Progenitor cell of endocrine pancreas (in vitro differentiated cells): ENCODE results near the gene DHRS12. TPM values are rescaled to one million over a fixed set of nuclear protein-coding genes. Genes with fewer than 3 reads are reported as not detected.

ENCODE experiments used
- DNase-seq: peaks from one replicate; pipeline ENCODE4 v3.0.0; 2021; ENCODE audit warnings: low spot score; ENCODE audit not compliant: unreplicated experiment
- H3K27ac Mint-ChIP-seq: 2 replicates; pipeline ENCODE4 v1.8.0; 2021; ENCODE audit warnings: mild to moderate bottlenecking, moderate library complexity, mixed read lengths
- H3K27me3 Mint-ChIP-seq: 2 replicates; pipeline ENCODE4 v1.8.0; 2021; ENCODE audit warnings: mixed read lengths
- H3K36me3 Mint-ChIP-seq: 2 replicates; pipeline ENCODE4 v1.8.0; 2022; ENCODE audit warnings: mixed read lengths; ENCODE audit not compliant: insufficient read depth
- H3K4me1 Mint-ChIP-seq: 2 replicates; pipeline ENCODE4 v1.8.0; 2021; ENCODE audit warnings: low read depth, mixed read lengths
- H3K4me3 Mint-ChIP-seq: 2 replicates; pipeline ENCODE4 v1.8.0; 2021; ENCODE audit warnings: low read depth, mild to moderate bottlenecking, moderate library complexity, mixed read lengths
- H3K9me3 Mint-ChIP-seq: 2 replicates; pipeline ENCODE4 v1.8.0; 2021; ENCODE audit warnings: low read depth, mixed read lengths
- total RNA-seq: library from RNA; stranded (reverse); gene quantifications from 2 replicates; pipeline ENCODE4 v1.2.1, GENCODE V29; 2021
- TF ChIP-seq, protein P1 (sequence below): fragments of 200-600 bp; sonication (generic); IDR thresholded peaks from one replicate; pipeline ENCODE4 v1.5.0; 2021; ENCODE audit warnings: antibody characterized with exemption, mild to moderate bottlenecking; ENCODE audit not compliant: unreplicated experiment

DHRS12 gene
- total RNA-seq, 1 donor from 2014 or later = 19.6 TPM

DNA sequence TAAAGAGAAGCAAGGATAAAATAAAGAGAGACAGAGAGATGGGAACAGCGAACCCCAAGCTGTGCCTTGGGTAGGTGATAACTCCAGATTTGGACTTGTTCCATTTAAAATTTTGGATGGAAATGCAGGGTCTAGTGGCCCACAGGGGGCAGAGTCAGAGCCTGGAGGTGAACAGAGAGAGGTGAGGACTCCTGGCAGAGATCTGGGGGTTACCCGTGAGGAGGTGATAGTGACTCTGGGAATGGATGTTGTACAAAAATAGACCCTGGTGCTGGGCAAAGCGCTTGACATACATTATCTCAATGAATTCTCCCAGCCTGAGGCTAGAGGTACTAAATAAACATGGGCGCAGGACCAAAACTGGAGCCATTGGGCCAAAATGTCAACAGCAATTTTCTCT, 14.3 kb upstream of the DHRS12 start:
- Mint-ChIP-seq H3K4me1 (peaks cover 4% of the 10 kb centered on the region), H3K4me3 (no peak overlapping the region), H3K9me3 (no peaks in the 10 kb centered on the region), H3K27me3 (peaks cover 15% of the 10 kb centered on the region), H3K27ac (no peak overlapping the region), H3K36me3 (no peaks in the 10 kb centered on the region)
- TF ChIP-seq, protein P1, sequence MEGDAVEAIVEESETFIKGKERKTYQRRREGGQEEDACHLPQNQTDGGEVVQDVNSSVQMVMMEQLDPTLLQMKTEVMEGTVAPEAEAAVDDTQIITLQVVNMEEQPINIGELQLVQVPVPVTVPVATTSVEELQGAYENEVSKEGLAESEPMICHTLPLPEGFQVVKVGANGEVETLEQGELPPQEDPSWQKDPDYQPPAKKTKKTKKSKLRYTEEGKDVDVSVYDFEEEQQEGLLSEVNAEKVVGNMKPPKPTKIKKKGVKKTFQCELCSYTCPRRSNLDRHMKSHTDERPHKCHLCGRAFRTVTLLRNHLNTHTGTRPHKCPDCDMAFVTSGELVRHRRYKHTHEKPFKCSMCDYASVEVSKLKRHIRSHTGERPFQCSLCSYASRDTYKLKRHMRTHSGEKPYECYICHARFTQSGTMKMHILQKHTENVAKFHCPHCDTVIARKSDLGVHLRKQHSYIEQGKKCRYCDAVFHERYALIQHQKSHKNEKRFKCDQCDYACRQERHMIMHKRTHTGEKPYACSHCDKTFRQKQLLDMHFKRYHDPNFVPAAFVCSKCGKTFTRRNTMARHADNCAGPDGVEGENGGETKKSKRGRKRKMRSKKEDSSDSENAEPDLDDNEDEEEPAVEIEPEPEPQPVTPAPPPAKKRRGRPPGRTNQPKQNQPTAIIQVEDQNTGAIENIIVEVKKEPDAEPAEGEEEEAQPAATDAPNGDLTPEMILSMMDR = no peak
- no peak for DNase-seq

DNA sequence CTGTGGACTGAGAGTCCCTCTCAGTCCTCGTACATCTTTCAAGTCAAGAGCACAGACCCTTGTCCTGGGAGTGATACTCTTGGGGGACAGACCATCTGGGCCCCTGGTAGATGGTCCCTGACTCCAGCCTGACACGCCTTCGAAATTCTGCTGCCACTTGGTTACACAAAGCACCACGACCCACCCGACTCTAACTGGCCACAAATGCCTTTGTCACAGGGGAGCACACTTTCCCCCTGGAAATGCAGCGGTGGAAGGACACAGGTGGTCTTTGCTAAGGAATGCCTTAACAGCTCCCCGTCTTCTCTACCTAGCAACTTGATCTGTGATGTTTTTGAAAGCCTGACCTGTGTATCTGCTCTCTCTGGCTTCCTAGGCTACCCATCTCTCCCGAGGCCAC, 13.8 kb upstream of the DHRS12 start:
- no peak overlapping the region for H3K27ac Mint-ChIP-seq
- H3K36me3 Mint-ChIP-seq = no peaks in the 10 kb centered on the region
- no peak for DNase-seq
- no peak overlapping the region for H3K4me3 Mint-ChIP-seq
- peaks cover 4% of the 10 kb centered on the region for H3K4me1 Mint-ChIP-seq
- peaks cover 15% of the 10 kb centered on the region for H3K27me3 Mint-ChIP-seq
- H3K9me3 Mint-ChIP-seq = no peaks in the 10 kb centered on the region
- TF ChIP-seq, protein P1 = no peak

DNA sequence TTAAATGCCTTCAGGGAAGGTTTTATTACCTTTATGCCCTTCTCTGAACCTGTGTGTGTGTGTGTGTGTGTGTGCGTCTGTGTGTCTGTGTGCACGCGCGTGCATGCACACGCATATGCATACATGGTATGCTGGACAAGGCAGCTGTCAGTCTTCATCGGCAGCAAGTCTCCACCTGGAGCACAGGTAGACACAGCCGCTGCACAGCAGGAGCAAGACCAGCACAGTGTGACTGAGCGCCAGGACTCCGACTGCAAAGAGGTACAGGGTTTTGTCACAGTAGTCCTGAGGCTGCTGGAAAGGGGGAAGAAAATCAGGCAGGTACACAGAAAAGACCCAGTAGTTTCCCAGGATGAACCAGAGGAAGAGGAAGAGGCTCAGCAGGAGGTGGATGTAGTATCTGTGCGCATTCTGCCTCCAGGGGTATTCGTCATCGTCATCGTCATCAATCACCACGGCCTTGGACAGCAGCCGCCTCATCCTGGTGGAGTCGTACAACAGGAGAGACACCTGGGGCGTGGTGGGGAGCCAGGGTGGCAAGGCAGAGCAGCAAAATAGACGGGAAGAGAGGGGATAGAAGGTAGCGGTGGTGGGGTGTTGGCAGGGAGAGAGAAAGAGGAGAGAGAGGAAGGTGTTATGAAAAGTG, 12.8 kb upstream of the DHRS12 start:
- Mint-ChIP-seq H3K27ac (no peak overlapping the region), H3K27me3 (peaks cover 15% of the 10 kb centered on the region), H3K9me3 (no peaks in the 10 kb centered on the region), H3K4me3 (no peak overlapping the region), H3K36me3 (no peaks in the 10 kb centered on the region), H3K4me1 (peaks cover 4% of the 10 kb centered on the region)
- TF ChIP-seq, protein P1 = no peak
- no peak for DNase-seq

DNA sequence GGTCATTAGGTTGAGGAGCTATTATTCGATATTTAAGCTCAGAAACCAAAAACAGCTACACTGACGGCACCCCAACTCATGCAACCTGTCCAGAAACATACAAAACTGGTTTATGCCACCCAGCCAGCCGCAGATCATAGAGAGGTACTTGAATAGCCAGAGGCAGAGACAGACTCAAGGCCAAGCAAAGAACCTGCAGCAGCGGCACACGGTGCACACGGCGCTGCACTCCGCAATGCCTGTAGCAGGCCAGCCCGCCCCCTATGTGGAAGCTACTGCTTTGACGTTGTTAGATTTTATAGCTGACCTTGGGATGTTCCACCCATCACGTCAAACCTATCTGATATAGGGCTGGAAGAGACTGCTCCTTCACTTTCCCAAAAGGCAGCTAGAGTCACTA, 11.9 kb upstream of the DHRS12 start:
- Mint-ChIP-seq H3K36me3 (no peaks in the 10 kb centered on the region), H3K27ac (no peak overlapping the region), H3K27me3 (peaks cover 15% of the 10 kb centered on the region)

DNA sequence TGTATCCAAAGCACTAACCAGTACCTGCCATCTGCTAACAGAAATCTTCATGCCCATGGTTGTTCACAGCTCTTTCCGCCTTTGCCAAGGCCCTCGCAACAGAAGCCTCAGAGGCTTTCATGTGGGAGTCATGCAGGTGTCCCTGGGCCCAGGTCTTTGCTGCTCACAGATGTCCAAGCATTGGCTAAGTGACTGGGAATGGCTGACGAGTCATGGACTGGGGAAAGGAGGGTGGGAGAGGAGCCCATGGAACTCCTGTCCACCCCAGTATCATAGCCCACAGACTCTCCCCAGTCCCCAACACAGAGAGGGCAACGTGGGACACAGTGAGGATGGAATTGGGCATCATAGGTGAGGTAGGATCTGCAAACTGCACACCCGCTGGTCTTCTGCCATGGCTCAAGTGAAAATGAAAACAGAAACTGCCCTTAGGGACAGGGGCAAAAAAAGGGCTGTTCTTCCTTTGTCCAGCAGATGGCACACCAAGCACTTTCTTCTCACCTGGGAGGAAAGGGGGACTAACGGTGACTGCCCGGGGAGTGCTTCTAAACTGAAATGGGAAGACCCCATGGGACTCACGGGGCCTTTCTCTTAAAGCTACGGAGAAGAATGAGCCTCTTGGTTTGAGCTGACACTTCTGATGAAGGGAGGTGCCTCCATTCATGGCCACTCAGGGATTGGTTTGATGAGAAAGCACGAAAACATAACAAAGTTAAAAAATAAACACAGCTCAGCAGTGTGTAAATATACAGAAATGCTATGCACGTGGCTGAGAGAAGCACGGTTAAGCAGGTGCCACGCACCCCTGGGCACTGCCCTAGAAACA, 11.1 kb upstream of the DHRS12 start:
- Mint-ChIP-seq H3K27ac (no peak overlapping the region), H3K27me3 (peaks cover 15% of the 10 kb centered on the region), H3K4me3 (no peak overlapping the region), H3K4me1 (peaks cover 4% of the 10 kb centered on the region), H3K36me3 (no peaks in the 10 kb centered on the region), H3K9me3 (no peaks in the 10 kb centered on the region)
- TF ChIP-seq, protein P1 = peak; percentile 83
- peak; percentile 54 for DNase-seq

More for the DNA sequence above, 11.9 kb upstream of the DHRS12 start:
- H3K4me3 Mint-ChIP-seq = no peak overlapping the region
- peaks cover 4% of the 10 kb centered on the region for H3K4me1 Mint-ChIP-seq
- DNase-seq = no peak
- H3K9me3 Mint-ChIP-seq = no peaks in the 10 kb centered on the region
- TF ChIP-seq, protein P1 = no peak
